Large intestine (tissue), 3 donors: Measurements from ENCODE around the gene LRIG2. TPM values are rescaled to one million over a fixed set of nuclear protein-coding genes. Genes with fewer than 3 reads are reported as not detected.
A peak's percentile ranks its signal among the peaks of the same experiment; 100 is the strongest.
"Not testable (repeated sequence)": the region's sequence is repeated elsewhere in the genome, so short reads cannot be mapped to it uniquely, and the experiment has no call there.

Source experiments
- DNase-seq, 2 donors: peaks; one replicate each; pipeline versions ENCODE4 v3.0.0 to v3.0.0-alpha.2; 2013
- H3K27ac ChIP-seq: one replicate; pipeline ENCODE4 v1.5.1; 2013; ENCODE audit warnings: low read length
- H3K27me3 ChIP-seq: 2 replicates; pipeline ENCODE4 v1.6.1; 2013; ENCODE audit warnings: low read length; ENCODE audit not compliant: control insufficient read depth, insufficient read depth
- H3K36me3 ChIP-seq: 2 replicates; pipeline ENCODE4 v1.6.1; 2013; ENCODE audit warnings: low read length; ENCODE audit not compliant: control insufficient read depth, insufficient read depth
- H3K4me1 ChIP-seq: one replicate; pipeline ENCODE4 v1.6.1; 2013; ENCODE audit warnings: low read length; ENCODE audit not compliant: control insufficient read depth, insufficient read depth
- H3K4me3 ChIP-seq: one replicate; pipeline ENCODE4 v1.5.1; 2013; ENCODE audit warnings: low read length
- H3K9me3 ChIP-seq: one replicate; pipeline ENCODE4 v1.6.1; 2013; ENCODE audit warnings: mild to moderate bottlenecking, low read depth, low read length, moderate library complexity; ENCODE audit not compliant: control insufficient read depth
- WGBS: methylation state at CpG from one replicate; pipeline ENCODE4 v1.1.5; 2013; ENCODE audit warnings: low lambda C conversion rate; ENCODE audit not compliant: insufficient coverage; 5-methylcytosine and 5-hydroxymethylcytosine counted together
- polyA plus RNA-seq: library from polyadenylated mRNA; unstranded; fragments of 120-200 nt; gene quantifications from one replicate; pipeline ENCODE4 v1.2.1, GENCODE V29; 2013

LRIG2 gene
- polyA plus RNA-seq, 1 donor, result 12.6 TPM

- H3K9me3 ChIP-seq, result peaks cover 6% of the 10 kb centered on the region
- peaks cover 26% of the 10 kb centered on the region for H3K4me1 ChIP-seq
- H3K27ac ChIP-seq, result no peak overlapping the region
- no peaks in the 10 kb centered on the region for H3K36me3 ChIP-seq
- DNase-seq, result peak; percentile 17 to 56
- H3K4me3 ChIP-seq, result no peak overlapping the region
- WGBS, result no CpG with 5 or more reads among the region's 5 CpGs
- no peaks in the 10 kb centered on the region for H3K27me3 ChIP-seq
Measured at GRCh38 chr1:113058941-113059706, 13.9 kb upstream of the LRIG2 start.

- not testable (repeated sequence) for H3K36me3 ChIP-seq, DNase-seq, H3K4me1 ChIP-seq, H3K4me3 ChIP-seq, H3K9me3 ChIP-seq, H3K27ac ChIP-seq, H3K27me3 ChIP-seq
- no CpG with 5 or more reads among the region's 35 CpGs for WGBS
Measured at GRCh38 chr1:113063456-113063855, 9.5 kb upstream of the LRIG2 start.

GRCh38 chr1:113072141-113072756 lies 749 bp upstream of the LRIG2 start:
- Histone ChIP-seq H3K9me3 (no peaks in the 10 kb centered on the region), H3K4me1 (peaks cover 12% of the 10 kb centered on the region), H3K27ac (peak overlapping the region; percentile 98), H3K36me3 (no peaks in the 10 kb centered on the region), H3K4me3 (peak overlapping the region; percentile 89), H3K27me3 (no peaks in the 10 kb centered on the region)
- peak; percentile 55 to 79 for DNase-seq
- 50% methylated on average over 1 of the region's 6 CpGs for WGBS

- H3K4me1 ChIP-seq, result peaks cover 12% of the 10 kb centered on the region
- no CpG with 5 or more reads among the region's 22 CpGs for WGBS
Measured at GRCh38 chr1:113073479-113073950, 517 bp downstream of the LRIG2 start.

GRCh38 chr1:113074237-113074636 lies 1.2 kb downstream of the LRIG2 start:
- H3K4me3 ChIP-seq, result peak overlapping the region; percentile 89
- DNase-seq, result no peak
- no peaks in the 10 kb centered on the region for H3K9me3 ChIP-seq
- 60% methylated on average over 1 of the region's 6 CpGs for WGBS
- H3K4me1 ChIP-seq, result peaks cover 12% of the 10 kb centered on the region
- H3K36me3 ChIP-seq, result peaks cover 8% of the 10 kb centered on the region
- H3K27me3 ChIP-seq, result no peaks in the 10 kb centered on the region
- H3K27ac ChIP-seq, result peak overlapping the region; percentile 98

More at GRCh38 chr1:113073479-113073950, 517 bp downstream of the LRIG2 start:
- DNase-seq, result peak in 1 of 2 donors; percentile 57
- peak overlapping the region; percentile 98 for H3K27ac ChIP-seq
- H3K4me3 ChIP-seq, result peak overlapping the region; percentile 89
- no peaks in the 10 kb centered on the region for H3K27me3 ChIP-seq
- H3K9me3 ChIP-seq, result no peaks in the 10 kb centered on the region
- H3K36me3 ChIP-seq, result peaks cover 2% of the 10 kb centered on the region

GRCh38 chr1:113077978-113078377 lies 5.0 kb downstream of the LRIG2 start:
- H3K36me3 ChIP-seq, result peaks cover 13% of the 10 kb centered on the region
- not testable (repeated sequence) for H3K4me3 ChIP-seq, H3K27me3 ChIP-seq, H3K27ac ChIP-seq, H3K9me3 ChIP-seq, H3K4me1 ChIP-seq, DNase-seq
- WGBS, result no CpG with 5 or more reads among the region's 2 CpGs

- Histone ChIP-seq H3K36me3 (peaks cover 7% of the 10 kb centered on the region), H3K4me1 (peaks cover 2% of the 10 kb centered on the region), H3K27ac (no peak overlapping the region), H3K9me3 (no peaks in the 10 kb centered on the region), H3K4me3 (no peak overlapping the region), H3K27me3 (no peaks in the 10 kb centered on the region)
- no peak for DNase-seq
- WGBS, result no CpG with 5 or more reads among the region's 2 CpGs
Measured at GRCh38 chr1:113086541-113086940, 13.5 kb downstream of the LRIG2 start.

- WGBS, result 100% methylated on average over 1 of the region's 1 CpG
- no peak for DNase-seq
Measured at GRCh38 chr1:113088972-113089371, 16.0 kb downstream of the LRIG2 start.

GRCh38 chr1:113090051-113090450 lies 17.1 kb downstream of the LRIG2 start:
- peaks cover 8% of the 10 kb centered on the region for H3K4me1 ChIP-seq
- WGBS, result no CpG with 5 or more reads among the region's 1 CpG
- H3K9me3 ChIP-seq, result no peaks in the 10 kb centered on the region
- H3K4me3 ChIP-seq, result no peak overlapping the region
- no peaks in the 10 kb centered on the region for H3K27me3 ChIP-seq
- DNase-seq, result no peak
- H3K36me3 ChIP-seq, result peaks cover 12% of the 10 kb centered on the region
- H3K27ac ChIP-seq, result no peak overlapping the region

More at GRCh38 chr1:113088972-113089371, 16.0 kb downstream of the LRIG2 start:
- H3K9me3 ChIP-seq, result no peaks in the 10 kb centered on the region
- no peak overlapping the region for H3K4me3 ChIP-seq
- peaks cover 6% of the 10 kb centered on the region for H3K36me3 ChIP-seq
- peaks cover 8% of the 10 kb centered on the region for H3K4me1 ChIP-seq
- H3K27ac ChIP-seq, result no peak overlapping the region
- no peaks in the 10 kb centered on the region for H3K27me3 ChIP-seq

- H3K36me3 ChIP-seq, result peaks cover 27% of the 10 kb centered on the region
- WGBS, result no CpG with 5 or more reads among the region's 1 CpG
- H3K9me3 ChIP-seq, result no peaks in the 10 kb centered on the region
- H3K4me1 ChIP-seq, result peaks cover 8% of the 10 kb centered on the region
- peak; percentile 47 to 78 for DNase-seq
- H3K4me3 ChIP-seq, result no peak overlapping the region
- peak overlapping the region; percentile 20 for H3K27ac ChIP-seq
- H3K27me3 ChIP-seq, result no peaks in the 10 kb centered on the region
Measured at GRCh38 chr1:113091988-113092594, 19.1 kb downstream of the LRIG2 start.
